ENCODE results near the gene SPG7.

Gene SPG7

GRCh38 chr16:89545831-89546574, 37.8 kb downstream of the SPG7 start:
- Histone ChIP-seq H3K9me3 (ENCODE audit: control insufficient read depth, low read length) (no peaks in the 10 kb centered on the region), H3K4me2 (ENCODE audit: low read length, poor library complexity, severe bottlenecking) (peak overlapping the region; percentile 24), H3K36me3 (ENCODE audit: control insufficient read depth in 1 of 2, insufficient read depth in 2 of 2, low read depth in 1 of 2, low read length in 2 of 2) (peaks cover 69 to 88% of the 10 kb centered on the region in 2 experiments), H2BK15ac (ENCODE audit: low read depth, poor library complexity, severe bottlenecking) (no peak overlapping the region), H3K4me3 (ENCODE audit: insufficient read depth in 1 of 2, low read depth in 1 of 2, low read length in 2 of 2) (no peak overlapping the region), H3K23ac (ENCODE audit: low read length in 2 of 2) (no peak overlapping the region), H2BK5ac (ENCODE audit: low read depth, low read length, poor library complexity, severe bottlenecking) (no peak overlapping the region), H3K14ac (ENCODE audit: low read length in 2 of 2) (no peak overlapping the region), H4K91ac (ENCODE audit: low read length) (no peak overlapping the region), H3K79me1 (replicated peaks; ENCODE audit: low read length, poor library complexity, severe bottlenecking) (peaks cover 32% of the 10 kb centered on the region), H2AFZ (ENCODE audit: low read depth, low read length) (no peak overlapping the region), H3K4me1 (ENCODE audit: control insufficient read depth, insufficient read depth, low read depth, low read length) (peaks cover 31% of the 10 kb centered on the region), H2BK120ac (ENCODE audit: low read depth, low read length) (no peak overlapping the region), H2AK5ac (ENCODE audit: low read length, severe bottlenecking) (no peak overlapping the region), H4K8ac (ENCODE audit: low read length) (no peak overlapping the region), H2BK12ac (ENCODE audit: low read length in 2 of 2) (no peak overlapping the region), H3K27me3 (ENCODE audit: control insufficient read depth in 1 of 2, insufficient read depth in 1 of 2, low read length in 2 of 2) (no peaks in the 10 kb centered on the region), H3K4ac (ENCODE audit: low read depth in 1 of 2, low read length in 2 of 2) (no peak overlapping the region), H3K18ac (ENCODE audit: low read depth in 1 of 2, low read length in 2 of 2) (no peak overlapping the region), H3K9ac (ENCODE audit: low read length) (no peak overlapping the region), H3K27ac (ENCODE audit: low read length, poor library complexity, severe bottlenecking) (no peak overlapping the region)
- DNase-seq: no peak
- 98% methylated on average over 25 of the region's 26 CpGs for WGBS

- Histone ChIP-seq H3K27me3 (ENCODE audit: control insufficient read depth in 1 of 2, insufficient read depth in 1 of 2, low read length in 2 of 2) (no peaks in the 10 kb centered on the region), H3K4me2 (ENCODE audit: low read length, poor library complexity, severe bottlenecking) (no peak overlapping the region), H2BK120ac (ENCODE audit: low read depth, low read length) (no peak overlapping the region), H3K4me3 (ENCODE audit: insufficient read depth in 1 of 2, low read depth in 1 of 2, low read length in 2 of 2) (no peak overlapping the region), H3K9me3 (ENCODE audit: control insufficient read depth, low read length) (no peaks in the 10 kb centered on the region), H3K4me1 (ENCODE audit: control insufficient read depth, insufficient read depth, low read depth, low read length) (peaks cover 29% of the 10 kb centered on the region), H2AFZ (ENCODE audit: low read depth, low read length) (no peak overlapping the region), H3K4ac (ENCODE audit: low read depth in 1 of 2, low read length in 2 of 2) (no peak overlapping the region), H3K36me3 (ENCODE audit: control insufficient read depth in 1 of 2, insufficient read depth in 2 of 2, low read depth in 1 of 2, low read length in 2 of 2) (peaks cover 70 to 88% of the 10 kb centered on the region in 2 experiments), H3K79me1 (replicated peaks; ENCODE audit: low read length, poor library complexity, severe bottlenecking) (peaks cover 30% of the 10 kb centered on the region), H2AK5ac (ENCODE audit: low read length, severe bottlenecking) (no peak overlapping the region), H3K27ac (ENCODE audit: low read length, poor library complexity, severe bottlenecking) (no peak overlapping the region), H3K23ac (ENCODE audit: low read length in 2 of 2) (no peak overlapping the region), H2BK12ac (ENCODE audit: low read length in 2 of 2) (no peak overlapping the region), H3K9ac (ENCODE audit: low read length) (no peak overlapping the region), H3K14ac (ENCODE audit: low read length in 2 of 2) (no peak overlapping the region), H2BK15ac (ENCODE audit: low read depth, poor library complexity, severe bottlenecking) (no peak overlapping the region), H4K8ac (ENCODE audit: low read length) (no peak overlapping the region), H2BK5ac (ENCODE audit: low read depth, low read length, poor library complexity, severe bottlenecking) (no peak overlapping the region), H4K91ac (ENCODE audit: low read length) (no peak overlapping the region), H3K18ac (ENCODE audit: low read depth in 1 of 2, low read length in 2 of 2) (no peak overlapping the region)
- no peak for DNase-seq
- WGBS: 94% methylated on average over 19 of the region's 19 CpGs
These were observed 38.6 kb downstream of the SPG7 start for GRCh38 chr16:89546781-89547180.

GRCh38 chr16:89547291-89547690, 39.1 kb downstream of the SPG7 start:
- Histone ChIP-seq H2BK15ac (ENCODE audit: low read depth, poor library complexity, severe bottlenecking) (no peak overlapping the region), H2AK5ac (ENCODE audit: low read length, severe bottlenecking) (no peak overlapping the region), H3K27ac (ENCODE audit: low read length, poor library complexity, severe bottlenecking) (no peak overlapping the region), H3K23ac (ENCODE audit: low read length in 2 of 2) (no peak overlapping the region), H3K14ac (ENCODE audit: low read length in 2 of 2) (no peak overlapping the region), H3K18ac (ENCODE audit: low read depth in 1 of 2, low read length in 2 of 2) (no peak overlapping the region), H2BK12ac (ENCODE audit: low read length in 2 of 2) (no peak overlapping the region), H3K9me3 (ENCODE audit: control insufficient read depth, low read length) (no peaks in the 10 kb centered on the region), H2BK120ac (ENCODE audit: low read depth, low read length) (no peak overlapping the region), H4K91ac (ENCODE audit: low read length) (no peak overlapping the region), H3K27me3 (ENCODE audit: control insufficient read depth in 1 of 2, insufficient read depth in 1 of 2, low read length in 2 of 2) (no peaks in the 10 kb centered on the region), H4K8ac (ENCODE audit: low read length) (no peak overlapping the region), H2AFZ (ENCODE audit: low read depth, low read length) (no peak overlapping the region), H3K4me2 (ENCODE audit: low read length, poor library complexity, severe bottlenecking) (no peak overlapping the region), H3K4ac (ENCODE audit: low read depth in 1 of 2, low read length in 2 of 2) (no peak overlapping the region), H2BK5ac (ENCODE audit: low read depth, low read length, poor library complexity, severe bottlenecking) (no peak overlapping the region), H3K4me1 (ENCODE audit: control insufficient read depth, insufficient read depth, low read depth, low read length) (peaks cover 27% of the 10 kb centered on the region), H3K4me3 (ENCODE audit: insufficient read depth in 1 of 2, low read depth in 1 of 2, low read length in 2 of 2) (no peak overlapping the region), H3K9ac (ENCODE audit: low read length) (no peak overlapping the region), H3K79me1 (replicated peaks; ENCODE audit: low read length, poor library complexity, severe bottlenecking) (peaks cover 31% of the 10 kb centered on the region), H3K36me3 (ENCODE audit: control insufficient read depth in 1 of 2, insufficient read depth in 2 of 2, low read depth in 1 of 2, low read length in 2 of 2) (peaks cover 71 to 89% of the 10 kb centered on the region in 2 experiments)
- WGBS: 95% methylated on average over 15 of the region's 17 CpGs
- no peak for DNase-seq

GRCh38 chr16:89547860-89548259, 39.7 kb downstream of the SPG7 start:
- Histone ChIP-seq H3K9ac (ENCODE audit: low read length) (no peak overlapping the region), H4K8ac (ENCODE audit: low read length) (no peak overlapping the region), H3K23ac (ENCODE audit: low read length in 2 of 2) (no peak overlapping the region), H3K18ac (ENCODE audit: low read depth in 1 of 2, low read length in 2 of 2) (no peak overlapping the region), H3K4me2 (ENCODE audit: low read length, poor library complexity, severe bottlenecking) (no peak overlapping the region), H3K14ac (ENCODE audit: low read length in 2 of 2) (no peak overlapping the region), H2BK15ac (ENCODE audit: low read depth, poor library complexity, severe bottlenecking) (no peak overlapping the region), H3K36me3 (ENCODE audit: control insufficient read depth in 1 of 2, insufficient read depth in 2 of 2, low read depth in 1 of 2, low read length in 2 of 2) (peaks cover 76 to 90% of the 10 kb centered on the region in 2 experiments), H2AK5ac (ENCODE audit: low read length, severe bottlenecking) (no peak overlapping the region), H3K4me1 (ENCODE audit: control insufficient read depth, insufficient read depth, low read depth, low read length) (peaks cover 25% of the 10 kb centered on the region), H3K4ac (ENCODE audit: low read depth in 1 of 2, low read length in 2 of 2) (no peak overlapping the region), H3K79me1 (replicated peaks; ENCODE audit: low read length, poor library complexity, severe bottlenecking) (peaks cover 28% of the 10 kb centered on the region), H3K27me3 (ENCODE audit: control insufficient read depth in 1 of 2, insufficient read depth in 1 of 2, low read length in 2 of 2) (no peaks in the 10 kb centered on the region), H3K9me3 (ENCODE audit: control insufficient read depth, low read length) (no peaks in the 10 kb centered on the region), H4K91ac (ENCODE audit: low read length) (no peak overlapping the region), H3K27ac (ENCODE audit: low read length, poor library complexity, severe bottlenecking) (no peak overlapping the region), H3K4me3 (ENCODE audit: insufficient read depth in 1 of 2, low read depth in 1 of 2, low read length in 2 of 2) (no peak overlapping the region), H2BK12ac (ENCODE audit: low read length in 2 of 2) (no peak overlapping the region), H2BK5ac (ENCODE audit: low read depth, low read length, poor library complexity, severe bottlenecking) (no peak overlapping the region), H2AFZ (ENCODE audit: low read depth, low read length) (no peak overlapping the region), H2BK120ac (ENCODE audit: low read depth, low read length) (no peak overlapping the region)
- WGBS: 98% methylated on average over 20 of the region's 20 CpGs
- no peak for DNase-seq
